H9 (cell line): ENCODE measurements around the gene FBLN2. TPM values are rescaled to one million over a fixed set of nuclear protein-coding genes. Genes with fewer than 3 reads are reported as not detected.

ENCODE experiments used
- DNase-seq: peaks from one replicate; pipeline ENCODE4 v3.0.0-alpha.2; 2017
- H2AFZ ChIP-seq: one replicate; pipeline ENCODE4 v1.6.1; 2013; ENCODE audit warnings: mild to moderate bottlenecking, low read length, control low read depth, moderate library complexity
- H2AK5ac ChIP-seq: 2 replicates; pipeline ENCODE4 v1.6.1; 2013; ENCODE audit warnings: low read length, control low read depth, mixed read lengths; ENCODE audit not compliant: insufficient read length
- H2BK120ac ChIP-seq: one replicate; pipeline ENCODE4 v1.6.1; 2013; ENCODE audit warnings: low read depth, mild to moderate bottlenecking, low read length, control low read depth, inconsistent platforms; ENCODE audit not compliant: poor library complexity, severe bottlenecking
- H2BK12ac ChIP-seq: 2 replicates; pipeline ENCODE4 v1.6.1; 2013; ENCODE audit warnings: low read length, control low read depth, mixed read lengths, low read depth; ENCODE audit not compliant: insufficient read length
- H2BK15ac ChIP-seq: 2 replicates; pipeline ENCODE4 v1.6.1; 2013; ENCODE audit warnings: low read depth, low read length, control low read depth
- H2BK20ac ChIP-seq: one replicate; pipeline ENCODE4 v1.6.1; 2013; ENCODE audit warnings: low read depth, mild to moderate bottlenecking, low read length, control low read depth, inconsistent platforms; ENCODE audit not compliant: poor library complexity, severe bottlenecking
- H2BK5ac ChIP-seq: 2 replicates; pipeline ENCODE4 v1.6.1; 2013; ENCODE audit warnings: low read length, control low read depth, mixed read lengths; ENCODE audit not compliant: insufficient read length
- H3K14ac ChIP-seq: 2 replicates; pipeline ENCODE4 v1.6.1; 2013; ENCODE audit warnings: low read length, control low read depth; ENCODE audit not compliant: insufficient read depth
- H3K18ac ChIP-seq: 2 replicates; pipeline ENCODE4 v1.6.1; 2013; ENCODE audit warnings: low read depth, mild to moderate bottlenecking, mixed read lengths, low read length, control low read depth; ENCODE audit not compliant: insufficient read length
- H3K23ac ChIP-seq: 2 replicates; pipeline ENCODE4 v1.6.1; 2013; ENCODE audit warnings: low read length, control low read depth, mixed read lengths, low read depth; ENCODE audit not compliant: insufficient read length
- H3K23me2 ChIP-seq: 2 replicates; pipeline ENCODE4 v1.6.1; 2013; ENCODE audit warnings: low read depth, mild to moderate bottlenecking, mixed read lengths, low read length, control low read depth; ENCODE audit not compliant: insufficient read length, poor library complexity, severe bottlenecking
- H3K27ac ChIP-seq: 2 replicates; pipeline ENCODE4 v1.5.1; 2013; ENCODE audit warnings: low read length, control low read depth, mixed read lengths, low read depth; ENCODE audit not compliant: insufficient read length
- H3K27me3 ChIP-seq: 2 replicates; pipeline ENCODE4 v1.6.1; 2013; ENCODE audit warnings: low read length, control low read depth, inconsistent platforms; ENCODE audit not compliant: insufficient read depth
- H3K4ac ChIP-seq: 2 replicates; pipeline ENCODE4 v1.6.1; 2013; ENCODE audit warnings: low read depth, mild to moderate bottlenecking, control low read depth, inconsistent platforms, low read length, moderate library complexity
- H3K4me1 ChIP-seq: 2 replicates; pipeline ENCODE4 v1.6.1; 2013; ENCODE audit warnings: low read length, control low read depth, inconsistent platforms; ENCODE audit not compliant: insufficient read depth
- H3K4me2 ChIP-seq: 2 replicates; pipeline ENCODE4 v1.6.1; 2013; ENCODE audit warnings: low read length, control low read depth, mixed read lengths; ENCODE audit not compliant: insufficient read length, insufficient read depth
- H3K56ac ChIP-seq: 2 replicates; pipeline ENCODE4 v1.6.1; 2013; ENCODE audit warnings: low read depth, mild to moderate bottlenecking, mixed read lengths, low read length, control low read depth; ENCODE audit not compliant: insufficient read length
- H3K79me1 ChIP-seq: 2 replicates; pipeline ENCODE4 v1.6.1; 2013; ENCODE audit warnings: low read depth, mild to moderate bottlenecking, moderate library complexity, low read length, control low read depth, inconsistent platforms; ENCODE audit not compliant: insufficient read depth, poor library complexity, severe bottlenecking
- H3K79me2 ChIP-seq: 2 replicates; pipeline ENCODE4 v1.6.1; 2013; ENCODE audit warnings: low read length, control low read depth, inconsistent platforms; ENCODE audit not compliant: insufficient read depth
- H3K9ac ChIP-seq: 2 replicates; pipeline ENCODE4 v1.6.1; 2013; ENCODE audit warnings: low read length, control low read depth, mixed read lengths; ENCODE audit not compliant: insufficient read length; ENCODE audit errors: extremely low read depth
- H3K9me3 ChIP-seq: one replicate; pipeline ENCODE4 v1.6.1; 2013; ENCODE audit warnings: low read depth, low read length, inconsistent platforms; ENCODE audit not compliant: control insufficient read depth
- H3T11ph ChIP-seq: one replicate; pipeline ENCODE4 v1.6.1; 2013; ENCODE audit warnings: mild to moderate bottlenecking, low read length, control low read depth, inconsistent platforms
- H4K20me1 ChIP-seq: one replicate; pipeline ENCODE4 v1.6.1; 2013; ENCODE audit not compliant: control insufficient read depth, insufficient read length, insufficient read depth
- H4K5ac ChIP-seq: 2 replicates; pipeline ENCODE4 v1.6.1; 2013; ENCODE audit warnings: low read depth, mild to moderate bottlenecking, mixed read lengths, low read length, control low read depth; ENCODE audit not compliant: insufficient read length
- H4K8ac ChIP-seq: replicated peaks from 2 replicates; pipeline ENCODE4 v1.6.1; 2013; ENCODE audit warnings: low read length, control low read depth, mixed read lengths, low read depth; ENCODE audit not compliant: insufficient read length
- H4K91ac ChIP-seq: 2 replicates; pipeline ENCODE4 v1.6.1; 2013; ENCODE audit warnings: low read depth, mild to moderate bottlenecking, moderate library complexity, mixed read lengths, low read length, control low read depth; ENCODE audit not compliant: insufficient read length
- H3K27ac Mint-ChIP-seq, 3 experiments: 2 replicates in 2 of 3; 3 replicates in 1 of 3; pipeline ENCODE4 v1.8.0; 2020 to 2021; ENCODE audit warnings: mixed read lengths in 3 of 3, mild to moderate bottlenecking in 1 of 3, moderate library complexity in 1 of 3
- H3K27me3 Mint-ChIP-seq: 2 replicates; pipeline ENCODE4 v1.8.0; 2021; ENCODE audit warnings: low read depth, mild to moderate bottlenecking, moderate library complexity, mixed read lengths
- H3K36me3 Mint-ChIP-seq, 3 experiments: 2 replicates in 2 of 3; 3 replicates in 1 of 3; pipeline ENCODE4 v1.8.0; 2020 to 2021; ENCODE audit warnings: low read depth in 3 of 3, mixed read lengths in 3 of 3; ENCODE audit not compliant: insufficient read depth in 1 of 3
- H3K4me1 Mint-ChIP-seq, 2 experiments: 2 replicates each; pipeline ENCODE4 v1.8.0; 2020; ENCODE audit warnings: mixed read lengths in 2 of 2
- H3K4me3 Mint-ChIP-seq, 2 experiments: 2 replicates in 1 of 2; 3 replicates in 1 of 2; pipeline ENCODE4 v1.8.0; 2020 to 2021; ENCODE audit warnings: mild to moderate bottlenecking in 2 of 2, mixed read lengths in 2 of 2, moderate library complexity in 1 of 2
- H3K9me3 Mint-ChIP-seq, 2 experiments: 2 replicates in 1 of 2; 3 replicates in 1 of 2; pipeline ENCODE4 v1.8.0; 2020; ENCODE audit warnings: mild to moderate bottlenecking in 2 of 2, mixed read lengths in 2 of 2, moderate library complexity in 1 of 2
- WGBS: extraction: QIAGEN DNeasy Blood & Tissue Kit; methylation state at CpG from one replicate; pipeline ENCODE4 v1.1.7; 2013; ENCODE audit warnings: missing lambda C conversion rate, low lambda C conversion rate, mixed read lengths; ENCODE audit not compliant: insufficient read length; ENCODE audit errors: extremely low coverage; 5-methylcytosine and 5-hydroxymethylcytosine counted together
- total RNA-seq: library from RNA; stranded (reverse); gene quantifications from 2 replicates; pipeline ENCODE4 v1.2.1, GENCODE V29; 2021
- TF ChIP-seq, protein P1 (sequence below): fragments of 200-600 bp; sonication (generic); conservative IDR thresholded peaks from 3 replicates; pipeline ENCODE4 v1.8.0; 2021; ENCODE audit warnings: antibody characterized with exemption, mild to moderate bottlenecking

Gene FBLN2
- total RNA-seq, 1 experiment from 2014 or later = 11.8 TPM

DNA sequence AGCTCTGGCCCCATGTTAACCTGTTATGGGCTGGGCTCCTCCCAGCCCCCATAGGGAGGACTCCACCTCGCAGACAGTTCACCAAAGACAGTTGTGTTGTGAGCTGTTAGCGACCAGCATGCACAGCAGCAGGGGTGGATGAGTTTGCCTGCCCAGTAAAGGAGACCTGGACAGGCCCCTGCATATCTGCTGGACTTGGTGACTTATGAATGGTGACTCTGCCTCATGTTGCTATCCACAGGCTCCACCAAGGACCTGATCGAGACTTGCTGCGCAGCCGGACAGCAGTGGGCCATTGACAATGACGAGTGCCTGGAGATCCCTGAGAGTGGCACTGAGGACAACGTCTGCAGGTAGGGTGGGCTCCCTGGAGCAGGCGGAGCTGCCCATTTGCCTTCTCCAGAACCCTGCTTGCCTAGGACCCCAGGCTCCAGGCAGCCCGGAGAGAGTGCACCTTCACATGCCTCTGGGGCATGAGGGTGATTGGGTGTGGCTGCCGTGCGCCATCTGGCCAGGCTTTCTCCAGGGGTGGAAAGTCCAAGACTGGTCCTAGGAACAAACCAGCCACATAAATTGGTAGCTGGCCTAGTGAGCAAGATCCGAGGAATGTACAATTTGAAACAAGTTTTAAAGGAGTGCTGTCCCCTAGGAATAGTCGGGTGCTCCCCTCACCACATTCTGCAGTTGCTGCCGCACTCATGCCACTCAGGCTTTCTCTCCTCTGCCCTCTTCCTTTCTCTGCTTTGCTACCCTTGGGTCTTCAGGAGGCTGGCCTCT lies 59.1 kb downstream of the FBLN2 start:
- Mint-ChIP-seq H3K4me1 (no peaks in the 10 kb centered on the region), H3K4me3 (no peak overlapping the region), H3K9me3 (peaks cover 0 to 2% of the 10 kb centered on the region in 2 experiments; a peak in 1 of 5 replicates), H3K27me3 (peaks cover 3% of the 10 kb centered on the region), H3K36me3 (no peaks in the 10 kb centered on the region), H3K27ac (peak overlapping the region in 1 of 3 experiments; percentile 57; a peak in 1 of 7 replicates)
- H2BK120ac ChIP-seq = no peak overlapping the region
- no peak overlapping the region for H4K91ac ChIP-seq
- H3K27ac ChIP-seq = no peak overlapping the region
- H2AK5ac ChIP-seq = no peak overlapping the region
- H3K56ac ChIP-seq = no peak overlapping the region
- no peak overlapping the region for H3K4ac ChIP-seq
- H3K4me2 ChIP-seq = no peak overlapping the region
- no peak overlapping the region for H3K14ac ChIP-seq
- H2BK20ac ChIP-seq = no peak overlapping the region
- TF ChIP-seq, protein P1, sequence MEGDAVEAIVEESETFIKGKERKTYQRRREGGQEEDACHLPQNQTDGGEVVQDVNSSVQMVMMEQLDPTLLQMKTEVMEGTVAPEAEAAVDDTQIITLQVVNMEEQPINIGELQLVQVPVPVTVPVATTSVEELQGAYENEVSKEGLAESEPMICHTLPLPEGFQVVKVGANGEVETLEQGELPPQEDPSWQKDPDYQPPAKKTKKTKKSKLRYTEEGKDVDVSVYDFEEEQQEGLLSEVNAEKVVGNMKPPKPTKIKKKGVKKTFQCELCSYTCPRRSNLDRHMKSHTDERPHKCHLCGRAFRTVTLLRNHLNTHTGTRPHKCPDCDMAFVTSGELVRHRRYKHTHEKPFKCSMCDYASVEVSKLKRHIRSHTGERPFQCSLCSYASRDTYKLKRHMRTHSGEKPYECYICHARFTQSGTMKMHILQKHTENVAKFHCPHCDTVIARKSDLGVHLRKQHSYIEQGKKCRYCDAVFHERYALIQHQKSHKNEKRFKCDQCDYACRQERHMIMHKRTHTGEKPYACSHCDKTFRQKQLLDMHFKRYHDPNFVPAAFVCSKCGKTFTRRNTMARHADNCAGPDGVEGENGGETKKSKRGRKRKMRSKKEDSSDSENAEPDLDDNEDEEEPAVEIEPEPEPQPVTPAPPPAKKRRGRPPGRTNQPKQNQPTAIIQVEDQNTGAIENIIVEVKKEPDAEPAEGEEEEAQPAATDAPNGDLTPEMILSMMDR = no peak
- H3K9me3 ChIP-seq = no peaks in the 10 kb centered on the region
- no peak overlapping the region for H3K23ac ChIP-seq
- no peak overlapping the region for H2AFZ ChIP-seq
- H3K9ac ChIP-seq = no peak overlapping the region
- H3K79me2 ChIP-seq = no peaks in the 10 kb centered on the region
- H4K8ac ChIP-seq = no peak overlapping the region
- no peaks in the 10 kb centered on the region for H3K79me1 ChIP-seq
- no peak overlapping the region for H3K18ac ChIP-seq
- H3K4me1 ChIP-seq = no peaks in the 10 kb centered on the region; the same call in 1 of the 2 replicates
- no peak overlapping the region for H2BK5ac ChIP-seq
- H3K27me3 ChIP-seq = no peaks in the 10 kb centered on the region
- WGBS = no CpG with 5 or more reads among the region's 14 CpGs
- H2BK15ac ChIP-seq = no peak overlapping the region
- no peaks in the 10 kb centered on the region for H4K20me1 ChIP-seq
- H2BK12ac ChIP-seq = no peak overlapping the region
- H3T11ph ChIP-seq = no peak overlapping the region
- no peak for DNase-seq
- H3K23me2 ChIP-seq = no peaks in the 10 kb centered on the region
- H4K5ac ChIP-seq = no peak overlapping the region
